GM21717 (cell line): Measurements from ENCODE around the gene PPP1R13B.
"Not testable (repeated sequence)": the region's sequence is repeated elsewhere in the genome, so short reads cannot be mapped to it uniquely, and the experiment has no call there.

Source experiments
- ATAC-seq: cut with Tn5 transposase; IDR thresholded peaks from one replicate; pipeline ENCODE4 v1.9.1; 2021; ENCODE audit warnings: mild to moderate bottlenecking, moderate library complexity; ENCODE audit not compliant: unreplicated experiment

PPP1R13B gene

DNA sequence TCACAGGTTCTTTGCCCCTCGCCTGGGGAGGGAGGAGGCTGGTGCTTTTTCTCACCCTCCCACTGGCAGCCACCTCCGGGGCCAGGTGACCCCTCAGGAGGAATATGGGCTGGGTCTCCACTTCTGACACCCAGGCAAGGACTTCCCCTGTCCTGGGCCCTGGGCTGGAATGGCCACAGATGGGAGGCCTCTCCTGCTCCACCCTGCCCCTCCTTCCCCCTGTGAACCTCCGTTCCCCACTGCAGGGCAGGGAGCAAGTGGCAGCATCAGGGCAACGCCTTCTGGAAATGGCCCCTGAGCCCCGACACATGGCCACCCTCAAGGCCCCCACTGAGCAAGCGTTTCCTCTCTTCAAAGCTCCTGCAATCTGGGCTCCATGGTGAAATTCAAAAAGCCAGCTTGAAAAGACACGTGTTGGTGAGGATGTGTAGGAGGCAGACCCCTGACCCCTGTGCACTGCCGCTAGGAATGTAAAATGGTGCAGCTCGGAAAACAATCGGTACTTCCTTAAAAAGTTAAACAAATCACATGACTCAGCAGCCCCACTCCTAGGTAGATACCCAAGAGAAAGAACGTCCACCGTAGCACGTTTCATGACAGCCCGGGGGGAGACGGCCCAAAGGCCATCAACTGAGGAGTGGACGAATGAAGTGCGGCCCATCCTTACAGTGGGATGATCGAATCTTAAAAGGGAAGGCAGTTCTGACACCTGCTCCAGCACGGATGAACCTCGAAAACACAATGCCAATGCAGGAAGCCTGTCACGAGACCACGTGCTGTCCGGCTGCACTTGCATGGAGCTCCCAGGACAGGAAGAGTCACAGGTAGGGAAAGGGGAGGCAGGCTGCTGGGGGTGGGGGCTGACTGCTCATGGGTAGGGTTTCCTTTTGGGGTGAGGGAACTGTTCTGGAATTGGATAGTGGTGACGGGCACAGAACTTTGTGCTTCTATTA lies 143.7 kb downstream of the PPP1R13B start:
- ATAC-seq: no peak

DNA sequence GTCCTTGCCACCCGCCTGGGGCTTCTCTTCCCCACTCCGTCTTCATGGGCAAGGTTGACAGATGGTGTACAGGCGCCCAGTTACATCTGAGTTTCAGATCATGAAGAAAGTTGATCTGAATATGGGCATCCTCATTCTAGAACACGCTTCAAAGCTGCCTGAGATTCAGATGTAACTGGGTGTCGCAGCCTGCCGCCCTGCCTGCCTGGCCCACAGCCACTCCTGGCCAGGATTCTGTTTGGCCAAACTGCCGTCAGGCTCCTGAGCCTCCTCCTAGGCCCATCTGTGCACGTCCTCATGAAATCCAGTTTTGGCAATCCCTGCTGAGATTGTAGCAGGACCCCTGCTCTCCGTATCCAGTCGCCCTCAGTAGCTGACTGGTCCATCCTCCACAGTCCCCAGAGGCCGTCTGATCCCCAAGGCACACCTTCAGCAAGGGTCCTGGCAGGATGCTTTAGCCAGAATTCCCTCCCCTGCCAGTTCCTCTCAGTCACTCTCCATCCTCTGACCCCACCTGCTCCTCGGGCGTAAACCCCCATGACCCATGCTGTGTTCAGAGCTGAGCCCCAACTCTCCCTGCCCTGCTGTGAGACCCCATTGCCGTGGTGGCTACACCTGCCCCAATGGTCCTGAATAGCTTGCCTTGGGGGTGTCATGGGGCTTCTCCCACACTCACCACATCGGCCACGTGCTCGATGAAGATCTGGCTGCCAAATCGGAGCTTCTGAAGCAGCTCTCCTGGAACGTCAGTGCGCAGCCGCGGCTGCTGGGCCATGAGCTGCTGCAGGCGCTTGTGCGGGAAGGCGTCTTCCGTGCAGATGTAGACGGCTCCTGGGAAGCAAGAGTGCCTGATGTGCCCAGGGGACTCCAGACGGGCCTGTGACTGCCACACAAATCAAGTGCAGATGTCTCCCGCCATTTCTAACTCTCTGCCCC lies 144.6 kb downstream of the PPP1R13B start:
- no peak for ATAC-seq

DNA sequence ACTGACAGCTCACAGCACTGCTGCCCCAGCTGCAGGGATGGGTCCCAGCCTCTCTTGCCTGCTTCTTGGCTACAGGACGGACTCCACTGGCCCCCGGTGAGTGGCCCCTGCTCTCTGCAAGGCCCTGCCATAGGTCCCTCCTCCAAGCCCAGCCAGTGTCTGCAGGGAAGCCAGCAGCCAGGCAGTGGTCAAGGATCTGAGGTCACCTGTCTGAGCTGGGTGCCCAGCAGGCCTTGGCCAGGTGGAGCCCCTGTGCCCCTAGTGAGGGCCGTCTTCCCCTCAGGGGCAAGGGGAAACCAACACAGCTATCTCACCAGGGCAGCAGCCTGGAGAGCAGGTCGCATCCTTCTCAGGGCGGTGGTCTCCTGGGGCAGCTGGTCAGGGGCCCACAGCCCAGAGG lies 145.3 kb downstream of the PPP1R13B start:
- no peak for ATAC-seq

DNA sequence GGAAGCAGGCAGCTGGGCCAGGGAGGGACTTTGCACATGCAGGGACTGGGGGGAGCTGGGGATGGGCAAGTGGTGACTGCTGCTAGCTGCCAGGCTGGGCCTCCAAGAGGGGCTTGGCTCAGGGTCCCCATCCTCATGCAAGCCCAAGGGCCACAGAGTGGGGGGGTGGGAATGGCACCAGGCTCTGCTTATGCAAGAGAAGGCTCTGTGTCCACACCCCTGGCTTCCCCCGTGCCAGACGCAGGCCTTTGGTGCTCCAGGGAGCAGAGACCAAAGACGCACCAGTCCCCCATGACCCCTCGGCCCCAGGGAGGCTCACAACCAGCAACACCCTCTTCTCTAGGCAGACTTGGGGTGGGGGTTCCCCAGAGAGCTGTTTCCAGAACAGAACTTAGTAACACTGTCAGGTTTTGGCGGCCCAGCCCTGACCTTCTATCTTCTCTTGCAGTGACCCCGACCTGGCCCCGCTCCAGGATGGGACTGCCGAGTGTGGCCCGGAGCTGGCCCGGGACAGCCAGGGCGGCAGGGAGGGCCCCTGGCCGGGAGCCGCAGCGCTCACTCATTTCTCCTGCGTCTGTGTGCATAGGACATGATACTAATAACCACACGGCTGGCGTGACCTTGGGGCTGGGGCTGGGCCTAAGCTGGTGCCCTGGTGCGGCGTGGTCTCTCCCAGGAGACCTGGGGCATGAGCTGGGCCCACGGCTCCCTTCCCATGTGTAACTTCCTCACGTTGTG lies 146.5 kb downstream of the PPP1R13B start:
- no peak for ATAC-seq

DNA sequence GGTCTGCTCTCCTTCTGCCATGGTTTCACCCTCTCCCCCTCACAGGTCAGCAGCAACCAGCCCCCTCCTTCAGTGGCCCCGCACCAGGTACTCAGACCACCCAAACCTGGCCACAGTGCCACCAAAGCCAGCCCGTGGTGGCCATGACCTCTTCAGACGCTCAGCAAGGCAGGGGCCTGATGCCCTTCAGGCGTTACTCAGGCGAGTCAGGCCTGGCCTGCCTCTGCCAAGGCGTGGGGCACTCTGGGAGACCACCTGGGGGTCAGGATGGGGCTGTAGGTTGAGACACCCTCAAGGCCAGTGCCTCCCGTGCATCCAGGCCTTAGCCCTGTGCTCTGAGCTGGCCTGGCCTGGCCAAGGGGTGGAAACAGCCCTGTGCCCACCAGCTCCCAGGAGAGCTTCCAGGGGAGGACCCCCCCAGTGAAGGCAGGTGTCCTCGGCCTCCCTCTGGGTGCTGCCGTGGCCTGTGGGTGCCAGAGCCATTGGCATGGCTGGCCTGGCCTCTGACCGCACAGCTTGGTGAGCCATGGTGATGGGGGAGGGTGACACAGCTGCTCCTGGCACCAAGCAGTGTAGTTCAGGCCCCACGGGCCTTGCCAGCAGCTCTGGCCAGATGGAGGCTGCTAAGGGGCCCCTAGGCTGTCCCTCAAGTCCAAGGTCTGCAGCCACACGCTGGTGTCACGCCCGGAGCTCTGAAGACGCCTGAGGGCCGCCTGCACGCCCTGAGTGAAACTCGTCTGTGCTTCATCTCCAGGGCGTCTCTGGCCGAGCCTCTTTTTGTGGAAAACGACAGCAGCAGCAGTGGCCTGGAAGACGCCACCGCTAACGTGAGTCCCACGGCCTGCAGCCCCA lies 147.2 kb downstream of the PPP1R13B start:
- ATAC-seq: no peak

DNA sequence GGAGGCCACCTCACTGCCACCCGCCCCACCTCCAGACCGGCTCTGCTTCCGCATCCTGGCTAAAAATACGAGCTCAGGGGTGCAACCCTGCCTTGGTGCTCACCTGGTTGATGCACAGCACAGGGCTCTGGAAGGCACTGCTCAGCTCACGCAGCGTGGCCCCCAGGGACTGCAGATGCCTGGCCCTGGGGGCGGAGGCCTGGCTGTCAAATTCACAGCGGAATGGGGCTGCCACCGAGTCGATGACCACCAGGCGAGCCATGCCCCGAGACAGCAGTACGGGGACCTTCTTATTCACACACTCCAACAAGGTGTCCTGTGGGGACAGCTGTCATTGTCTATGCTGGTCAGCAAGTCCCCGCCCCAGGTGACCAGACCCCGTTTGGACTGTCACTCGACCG lies 148.1 kb downstream of the PPP1R13B start:
- ATAC-seq: no peak

DNA sequence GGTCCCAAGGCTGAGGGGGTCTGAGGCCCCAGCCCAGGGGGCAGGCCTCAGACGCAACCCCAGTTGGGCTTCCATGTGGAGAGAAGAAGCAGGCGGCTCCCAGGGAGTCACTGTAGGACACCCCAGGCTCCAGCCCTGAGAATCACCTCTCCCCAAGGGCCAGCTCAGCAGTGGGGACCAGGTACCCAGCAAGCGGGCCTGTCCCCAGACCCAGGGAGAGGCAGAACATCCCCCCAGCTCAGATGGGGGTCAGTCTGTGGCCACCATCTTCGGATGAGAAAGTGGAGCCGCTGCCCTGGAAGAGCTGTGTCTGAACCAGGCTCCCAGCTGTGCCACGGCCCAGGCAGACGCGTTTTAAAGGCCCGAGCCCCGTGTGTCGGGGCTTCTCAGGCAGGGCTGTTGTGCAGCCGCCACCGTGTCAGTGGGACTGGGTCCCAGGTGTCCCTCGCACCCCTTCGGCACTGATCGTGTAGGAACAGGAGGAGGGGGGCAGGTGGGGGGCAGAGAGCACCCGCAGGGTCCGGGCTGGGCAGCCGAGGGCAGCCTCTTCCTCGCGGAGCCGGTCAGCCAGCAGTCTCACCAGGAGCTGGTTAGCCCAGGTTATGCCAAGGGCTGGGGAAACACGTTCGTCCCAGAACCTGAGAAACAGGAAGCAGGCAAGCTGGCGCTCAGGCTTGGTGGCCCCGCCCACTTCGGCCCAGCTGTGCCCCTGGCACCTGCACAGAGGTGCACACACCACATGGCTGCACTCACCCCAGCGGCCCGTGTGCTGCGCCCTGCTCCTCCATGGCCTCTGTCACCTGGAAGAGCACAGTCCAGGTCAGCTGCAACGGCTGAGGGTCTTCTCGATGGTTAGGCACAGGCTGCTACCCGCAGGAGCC lies 148.8 kb downstream of the PPP1R13B start:
- ATAC-seq: no peak

DNA sequence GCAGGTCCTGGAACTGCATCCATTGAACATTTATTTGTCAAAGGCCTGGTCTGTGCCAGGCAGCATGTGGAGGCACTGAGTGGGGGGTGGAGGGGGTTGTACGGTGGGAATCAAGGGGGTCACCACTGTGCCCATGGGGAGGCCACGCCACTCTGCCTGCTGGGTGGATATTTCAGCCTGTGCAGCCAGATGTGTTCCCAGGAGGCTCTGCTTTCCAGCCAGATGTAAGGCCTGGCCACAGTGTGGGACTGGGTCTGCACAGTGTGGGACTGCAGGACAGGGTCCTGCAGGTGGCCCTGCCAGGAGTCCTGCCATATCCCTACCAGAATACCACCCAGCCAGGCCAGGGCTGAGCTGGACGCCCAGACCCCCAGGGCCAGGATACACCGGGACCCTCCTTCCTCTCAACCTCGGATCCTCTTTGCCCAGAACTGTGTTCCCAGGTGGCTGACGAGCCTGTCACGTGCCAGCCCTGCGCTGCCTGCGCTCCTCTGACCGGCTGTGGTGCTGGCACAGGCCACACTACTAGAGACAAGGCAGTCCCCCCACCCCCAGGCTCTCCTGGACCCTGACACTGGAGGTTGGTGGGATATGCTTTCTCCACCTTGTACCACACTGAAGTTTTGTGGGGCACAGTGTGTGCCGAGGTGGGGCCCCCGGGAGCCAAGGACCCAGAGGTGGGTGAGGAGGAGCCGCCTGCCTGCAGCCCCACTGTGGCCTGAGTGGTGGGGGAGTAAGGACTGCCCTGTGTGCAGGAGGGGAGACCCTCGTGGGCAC lies 149.6 kb downstream of the PPP1R13B start:
- no peak for ATAC-seq

DNA sequence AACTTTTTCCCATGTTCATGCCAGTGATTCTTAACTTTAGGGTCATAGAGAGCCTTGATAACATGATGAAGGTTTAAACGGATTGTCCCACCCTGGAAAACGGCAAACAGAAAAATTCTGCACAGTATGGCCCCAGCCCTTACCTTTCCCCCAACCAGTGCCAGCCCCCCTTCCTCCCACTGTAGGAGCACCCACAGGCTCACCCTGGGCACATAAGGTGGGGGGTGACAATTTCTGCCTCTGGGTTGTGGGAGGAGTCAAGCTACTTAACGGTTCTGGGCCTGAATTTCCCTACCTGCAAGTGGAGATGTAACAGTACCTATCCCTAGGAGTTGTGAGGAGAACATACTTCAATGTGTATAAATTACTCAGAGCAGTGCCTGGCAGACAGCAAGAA lies 150.2 kb downstream of the PPP1R13B start:
- ATAC-seq: no peak

DNA sequence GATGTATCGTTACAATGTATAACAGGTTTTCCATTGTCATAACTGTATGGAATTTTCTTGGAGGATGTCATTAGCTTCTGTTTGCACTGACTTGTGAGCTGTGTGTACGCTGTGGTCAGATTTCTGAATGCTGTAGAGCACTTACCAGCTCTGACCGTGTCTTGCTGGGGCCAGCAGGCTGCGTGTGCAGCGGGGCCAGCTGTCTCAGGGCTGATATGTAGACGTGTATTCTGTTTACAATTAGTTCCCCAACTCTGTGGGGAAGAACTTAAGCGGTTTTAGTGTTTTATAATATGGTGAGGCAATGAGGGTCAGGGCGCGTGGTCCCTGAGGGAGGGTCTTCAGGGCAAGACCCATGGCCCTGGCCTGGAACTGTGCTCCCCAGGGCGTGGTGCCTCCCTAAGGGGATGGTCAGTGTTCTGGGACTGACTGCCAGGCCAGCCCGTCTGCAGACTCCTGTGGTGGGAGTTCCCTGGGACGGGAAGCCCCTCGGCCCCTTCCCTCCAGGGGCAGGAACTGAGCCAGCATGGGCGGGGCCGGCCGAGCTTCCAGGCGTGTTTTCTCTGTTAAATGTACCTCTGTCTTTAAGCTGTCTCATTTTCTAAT lies 150.8 kb downstream of the PPP1R13B start:
- ATAC-seq: no peak

DNA sequence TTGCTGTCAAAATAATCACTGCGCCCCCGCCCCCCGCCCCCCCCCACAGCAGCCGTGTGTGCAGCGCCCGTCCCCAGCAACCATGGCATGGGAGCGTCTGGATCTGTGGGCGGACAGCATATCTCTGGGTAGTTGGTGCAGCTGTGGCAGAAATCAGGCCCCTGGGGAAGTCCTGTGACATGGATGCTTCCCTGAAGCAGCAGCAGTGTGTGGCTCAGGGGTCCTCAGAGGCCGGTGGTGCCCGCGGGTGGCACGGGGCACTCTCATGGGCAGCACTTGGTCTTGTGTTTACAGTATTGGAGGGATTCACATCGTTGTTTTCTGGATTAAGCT lies 151.3 kb downstream of the PPP1R13B start:
- ATAC-seq: no peak

DNA sequence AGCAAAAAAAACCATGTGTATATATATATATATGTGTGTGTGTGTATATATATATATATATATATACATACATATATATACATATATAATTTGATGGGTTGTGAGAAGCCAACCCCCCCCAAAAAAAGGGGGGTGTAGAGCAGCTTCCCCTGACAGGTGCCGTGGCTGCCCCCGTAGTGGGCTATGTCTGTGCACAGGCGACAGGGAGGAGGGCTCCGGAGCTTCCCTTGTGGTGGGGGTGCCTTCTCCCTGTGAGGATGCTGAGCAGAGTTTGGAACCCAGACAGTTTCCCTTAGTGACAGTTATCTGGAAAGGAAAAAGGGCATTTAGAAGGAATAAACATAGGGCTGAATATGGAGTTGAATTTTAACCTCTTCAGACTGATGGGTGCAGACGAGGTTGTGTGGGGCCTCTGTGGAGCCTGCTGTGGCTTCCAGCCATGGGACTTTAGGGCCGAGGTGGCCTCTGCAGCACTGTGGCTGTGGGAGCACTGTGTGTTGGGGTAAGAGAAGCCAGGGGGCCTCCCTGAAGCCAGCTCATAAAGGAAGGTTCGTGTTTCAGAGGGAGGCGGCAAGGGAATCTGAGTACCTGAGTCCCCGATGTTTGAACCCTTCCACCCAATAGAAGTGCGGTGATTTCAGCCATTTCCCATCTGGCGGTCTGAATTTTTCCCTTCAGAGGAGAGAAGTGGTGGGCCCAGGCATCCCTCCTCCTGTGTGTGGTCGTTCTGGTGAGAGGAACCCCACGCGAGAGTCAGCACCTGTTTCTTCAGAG lies 151.9 kb downstream of the PPP1R13B start:
- ATAC-seq: no peak

DNA sequence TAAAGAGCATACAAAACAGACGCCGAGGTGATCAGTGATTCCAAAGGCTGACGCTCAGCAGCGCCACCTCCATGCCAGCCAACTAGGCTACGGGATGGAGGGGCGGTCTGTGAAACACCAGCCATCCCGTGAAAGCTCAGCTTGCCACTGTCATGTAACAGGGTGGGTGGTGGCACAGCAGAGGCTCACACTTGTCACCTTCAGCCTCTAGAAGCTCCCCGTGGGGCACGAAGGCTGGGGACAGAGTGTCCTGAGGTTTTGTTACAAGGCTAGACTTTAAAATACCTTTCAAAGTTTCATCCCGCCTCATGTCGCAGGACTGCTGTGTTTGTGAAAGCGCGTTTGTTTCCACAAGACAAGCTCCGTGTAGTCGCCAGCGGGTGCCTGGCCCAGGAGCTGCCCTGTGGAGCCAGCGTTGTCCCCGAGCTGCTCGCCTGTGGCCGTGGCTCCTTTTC lies 152.8 kb downstream of the PPP1R13B start:
- no peak for ATAC-seq

DNA sequence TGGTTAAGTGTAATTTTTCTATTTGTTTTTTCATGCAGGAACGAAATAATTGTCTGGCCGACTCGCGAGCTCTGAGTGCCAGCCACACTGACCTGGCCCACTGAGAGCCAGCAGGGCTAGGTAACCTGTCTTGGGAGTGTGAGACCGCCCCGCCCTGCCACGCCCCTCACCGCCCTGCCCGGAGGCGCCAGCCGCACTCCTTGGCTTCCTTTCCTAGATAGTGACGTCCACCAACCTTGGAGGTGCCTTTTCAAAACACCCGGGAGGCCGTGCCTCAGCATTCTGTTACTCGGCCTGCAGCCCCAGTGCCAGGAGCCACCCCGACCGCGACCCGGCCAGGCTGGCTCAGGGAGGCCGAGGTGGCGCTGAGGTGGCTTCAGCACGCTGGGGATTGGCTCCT lies 153.9 kb downstream of the PPP1R13B start:
- no peak for ATAC-seq

DNA sequence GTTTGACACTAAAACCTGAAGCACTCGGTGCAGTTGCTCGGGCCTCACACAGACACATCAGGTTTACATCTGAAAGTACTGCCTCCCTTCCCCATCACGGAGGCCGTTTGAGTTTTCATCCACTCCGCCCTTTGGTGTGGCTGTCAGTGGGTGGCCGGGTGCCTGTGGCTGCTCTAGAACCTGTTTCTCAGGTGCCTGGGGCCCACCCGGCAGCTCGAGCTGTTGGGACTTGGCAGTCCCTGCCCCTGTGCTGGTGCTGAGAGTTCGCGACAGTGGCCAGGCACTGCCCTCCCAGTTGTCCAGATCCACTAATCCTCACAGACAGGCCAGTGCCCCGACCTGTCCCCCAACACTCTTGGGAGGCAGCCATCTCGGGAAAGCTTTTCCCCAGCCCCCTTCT lies 154.5 kb downstream of the PPP1R13B start:
- ATAC-seq: no peak

DNA sequence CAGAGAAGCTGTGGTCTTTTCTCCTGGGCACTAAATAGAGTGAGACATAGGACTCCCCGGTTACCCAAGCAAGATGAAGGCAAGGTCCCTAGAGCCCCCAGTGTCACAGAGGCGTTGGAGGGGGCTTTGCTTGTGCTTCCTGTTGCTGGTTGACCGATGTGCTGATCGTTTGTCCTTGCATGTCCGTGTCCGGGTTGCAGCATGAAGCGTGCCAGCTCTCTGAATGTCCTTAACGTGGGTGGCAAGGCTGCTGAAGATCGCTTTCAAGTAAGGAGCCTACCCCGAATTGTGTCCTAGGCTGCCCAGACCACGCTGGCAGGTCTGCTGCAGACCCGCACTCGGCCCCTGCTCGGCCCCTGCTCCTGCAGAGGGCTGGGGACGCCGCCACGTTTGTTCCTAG lies 155.2 kb downstream of the PPP1R13B start:
- no peak for ATAC-seq

DNA sequence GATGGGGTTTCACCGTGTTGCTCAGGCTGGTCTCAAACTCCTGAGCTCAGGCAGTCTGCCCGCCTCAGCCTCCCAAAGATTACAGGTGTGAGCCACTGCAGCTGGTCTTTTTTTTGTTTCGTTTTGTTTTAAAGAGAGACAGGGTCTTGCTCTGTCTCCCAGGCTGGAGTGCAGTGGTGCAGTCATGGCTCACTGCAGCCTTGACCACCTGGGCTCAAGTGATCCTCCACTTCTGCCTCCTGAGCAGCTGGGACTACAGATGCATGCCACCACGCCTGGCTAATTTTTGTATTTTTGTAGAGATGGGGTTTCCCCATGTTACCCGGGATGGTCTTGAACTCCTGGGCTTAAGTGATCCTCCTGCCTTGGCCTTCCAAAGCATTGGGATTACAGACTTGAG lies 155.7 kb downstream of the PPP1R13B start:
- not testable (repeated sequence) for ATAC-seq
